Measurements from ENCODE around the gene IGFL2. TPM values are rescaled to one million over a fixed set of nuclear protein-coding genes. Genes with fewer than 3 reads are reported as not detected.

The IGFL2 gene
- total RNA-seq, 3 donors from 2014 or later = not detected

GRCh38 chr19:46131485-46132143, 16.4 kb upstream of the IGFL2 start:
- no peak for DNase-seq
- Mint-ChIP-seq H3K9me3 (no peaks in the 10 kb centered on the region), H3K4me1 (ENCODE audit: low read depth) (no peaks in the 10 kb centered on the region), H3K27me3 (ENCODE audit: low read depth) (peaks cover 57% of the 10 kb centered on the region), H3K4me3 (no peak overlapping the region), H3K36me3 (ENCODE audit: insufficient read depth) (no peaks in the 10 kb centered on the region)
- no peak for ATAC-seq

- no peak overlapping the region for H3K4me3 Mint-ChIP-seq
- DNase-seq = no peak
- no peaks in the 10 kb centered on the region for H3K9me3 Mint-ChIP-seq
- H3K27me3 Mint-ChIP-seq (ENCODE audit: low read depth) = peaks cover 58% of the 10 kb centered on the region
- H3K36me3 Mint-ChIP-seq (ENCODE audit: insufficient read depth) = no peaks in the 10 kb centered on the region
- ATAC-seq = no peak
- no peaks in the 10 kb centered on the region for H3K4me1 Mint-ChIP-seq (ENCODE audit: low read depth)
Observed at GRCh38 chr19:46132508-46133100, 15.4 kb upstream of the IGFL2 start.

- Mint-ChIP-seq H3K4me1 (ENCODE audit: low read depth) (no peaks in the 10 kb centered on the region), H3K36me3 (ENCODE audit: insufficient read depth) (no peaks in the 10 kb centered on the region), H3K4me3 (no peak overlapping the region), H3K9me3 (no peaks in the 10 kb centered on the region), H3K27me3 (ENCODE audit: low read depth) (peaks cover 60% of the 10 kb centered on the region)
- DNase-seq = no peak
- ATAC-seq = no peak
Observed at GRCh38 chr19:46133101-46133627, 14.9 kb upstream of the IGFL2 start.

GRCh38 chr19:46133777-46134241, 14.2 kb upstream of the IGFL2 start:
- ATAC-seq (no peak), DNase-seq (no peak)
- H3K9me3 Mint-ChIP-seq = no peaks in the 10 kb centered on the region
- peaks cover 60% of the 10 kb centered on the region for H3K27me3 Mint-ChIP-seq (ENCODE audit: low read depth)
- H3K4me1 Mint-ChIP-seq (ENCODE audit: low read depth) = no peaks in the 10 kb centered on the region
- no peak overlapping the region for H3K4me3 Mint-ChIP-seq
- no peaks in the 10 kb centered on the region for H3K36me3 Mint-ChIP-seq (ENCODE audit: insufficient read depth)

- no peaks in the 10 kb centered on the region for H3K9me3 Mint-ChIP-seq
- ATAC-seq (no peak), DNase-seq (no peak)
- no peaks in the 10 kb centered on the region for H3K36me3 Mint-ChIP-seq (ENCODE audit: insufficient read depth)
- H3K4me1 Mint-ChIP-seq (ENCODE audit: low read depth) = no peaks in the 10 kb centered on the region
- peaks cover 60% of the 10 kb centered on the region for H3K27me3 Mint-ChIP-seq (ENCODE audit: low read depth)
- H3K4me3 Mint-ChIP-seq = no peak overlapping the region
Observed at GRCh38 chr19:46134527-46134926, 13.5 kb upstream of the IGFL2 start.

- Mint-ChIP-seq H3K9me3 (no peaks in the 10 kb centered on the region), H3K27me3 (ENCODE audit: low read depth) (peaks cover 42% of the 10 kb centered on the region), H3K36me3 (ENCODE audit: insufficient read depth) (no peaks in the 10 kb centered on the region), H3K4me1 (ENCODE audit: low read depth) (no peaks in the 10 kb centered on the region), H3K4me3 (no peak overlapping the region)
- ATAC-seq = no peak
- DNase-seq = no peak
Observed at GRCh38 chr19:46137915-46138473, 10.0 kb upstream of the IGFL2 start.

GRCh38 chr19:46141421-46141820, 6.6 kb upstream of the IGFL2 start:
- Mint-ChIP-seq H3K4me3 (no peak overlapping the region), H3K36me3 (ENCODE audit: insufficient read depth) (no peaks in the 10 kb centered on the region), H3K27me3 (ENCODE audit: low read depth) (peaks cover 36% of the 10 kb centered on the region), H3K9me3 (no peaks in the 10 kb centered on the region), H3K4me1 (ENCODE audit: low read depth) (no peaks in the 10 kb centered on the region)
- ATAC-seq (no peak), DNase-seq (no peak)

- H3K27me3 Mint-ChIP-seq (ENCODE audit: low read depth) = peaks cover 37% of the 10 kb centered on the region
Observed at GRCh38 chr19:46142294-46142693, 5.7 kb upstream of the IGFL2 start.

GRCh38 chr19:46144756-46145155, 3.3 kb upstream of the IGFL2 start:
- H3K4me1 Mint-ChIP-seq (ENCODE audit: low read depth) = no peaks in the 10 kb centered on the region
- H3K4me3 Mint-ChIP-seq = no peak overlapping the region
- H3K9me3 Mint-ChIP-seq = no peaks in the 10 kb centered on the region
- H3K36me3 Mint-ChIP-seq (ENCODE audit: insufficient read depth) = no peaks in the 10 kb centered on the region
- no peak for ATAC-seq
- H3K27me3 Mint-ChIP-seq (ENCODE audit: low read depth) = peaks cover 35% of the 10 kb centered on the region
- no peak for DNase-seq

More at GRCh38 chr19:46142294-46142693, 5.7 kb upstream of the IGFL2 start:
- Mint-ChIP-seq H3K36me3 (ENCODE audit: insufficient read depth) (no peaks in the 10 kb centered on the region), H3K4me1 (ENCODE audit: low read depth) (no peaks in the 10 kb centered on the region), H3K4me3 (no peak overlapping the region), H3K9me3 (no peaks in the 10 kb centered on the region)
- DNase-seq = no peak
- ATAC-seq = no peak

GRCh38 chr19:46147166-46147740, 785 bp upstream of the IGFL2 start:
- Mint-ChIP-seq H3K36me3 (ENCODE audit: insufficient read depth) (no peaks in the 10 kb centered on the region), H3K27me3 (ENCODE audit: low read depth) (peaks cover 45% of the 10 kb centered on the region), H3K9me3 (no peaks in the 10 kb centered on the region), H3K4me3 (no peak overlapping the region), H3K4me1 (ENCODE audit: low read depth) (no peaks in the 10 kb centered on the region)
- no peak for ATAC-seq
- DNase-seq = no peak

- no peaks in the 10 kb centered on the region for H3K4me1 Mint-ChIP-seq (ENCODE audit: low read depth)
Observed at GRCh38 chr19:46150606-46151005, 2.6 kb downstream of the IGFL2 start.

GRCh38 chr19:46155237-46155636, 7.2 kb downstream of the IGFL2 start:
- Mint-ChIP-seq H3K4me1 (ENCODE audit: low read depth) (no peaks in the 10 kb centered on the region), H3K9me3 (no peaks in the 10 kb centered on the region), H3K4me3 (no peak overlapping the region), H3K27me3 (ENCODE audit: low read depth) (peaks cover 57% of the 10 kb centered on the region), H3K36me3 (ENCODE audit: insufficient read depth) (no peaks in the 10 kb centered on the region)
- ATAC-seq (no peak), DNase-seq (no peak)

More at GRCh38 chr19:46150606-46151005, 2.6 kb downstream of the IGFL2 start:
- DNase-seq (no peak), ATAC-seq (no peak)
- H3K27me3 Mint-ChIP-seq (ENCODE audit: low read depth) = peaks cover 62% of the 10 kb centered on the region
- no peak overlapping the region for H3K4me3 Mint-ChIP-seq
- H3K36me3 Mint-ChIP-seq (ENCODE audit: insufficient read depth) = no peaks in the 10 kb centered on the region
- no peaks in the 10 kb centered on the region for H3K9me3 Mint-ChIP-seq

- H3K36me3 Mint-ChIP-seq (ENCODE audit: insufficient read depth) = no peaks in the 10 kb centered on the region
- no peak for ATAC-seq
- peaks cover 42% of the 10 kb centered on the region for H3K27me3 Mint-ChIP-seq (ENCODE audit: low read depth)
- H3K9me3 Mint-ChIP-seq = peaks cover 18% of the 10 kb centered on the region
- H3K4me1 Mint-ChIP-seq (ENCODE audit: low read depth) = no peaks in the 10 kb centered on the region
- no peak overlapping the region for H3K4me3 Mint-ChIP-seq
- no peak for DNase-seq
Observed at GRCh38 chr19:46159418-46160232, 11.6 kb downstream of the IGFL2 start.

GRCh38 chr19:46160233-46160775, 12.3 kb downstream of the IGFL2 start:
- no peak overlapping the region for H3K4me3 Mint-ChIP-seq
- no peaks in the 10 kb centered on the region for H3K4me1 Mint-ChIP-seq (ENCODE audit: low read depth)
- H3K36me3 Mint-ChIP-seq (ENCODE audit: insufficient read depth) = no peaks in the 10 kb centered on the region
- H3K27me3 Mint-ChIP-seq (ENCODE audit: low read depth) = peaks cover 40% of the 10 kb centered on the region
- no peak for DNase-seq
- H3K9me3 Mint-ChIP-seq = peaks cover 18% of the 10 kb centered on the region
- no peak for ATAC-seq
